GM21390 (cell line): ENCODE results near the gene TCF7L1.

Experiments used
- ATAC-seq: cut with Tn5 transposase; IDR thresholded peaks from one replicate; pipeline ENCODE4 v1.9.1; 2021; ENCODE audit not compliant: unreplicated experiment

Gene TCF7L1

GRCh38 chr2:85162746-85163301 lies 29.6 kb downstream of the TCF7L1 start:
- no peak for ATAC-seq

- ATAC-seq, result no peak
These were observed 30.5 kb downstream of the TCF7L1 start for GRCh38 chr2:85163675-85164074.

- ATAC-seq, result no peak
These were observed 31.0 kb downstream of the TCF7L1 start for GRCh38 chr2:85164145-85164569.

- ATAC-seq, result no peak
These were observed 32.0 kb downstream of the TCF7L1 start for GRCh38 chr2:85165088-85165690.

GRCh38 chr2:85166021-85166420 lies 32.8 kb downstream of the TCF7L1 start:
- no peak for ATAC-seq

GRCh38 chr2:85167479-85167878 lies 34.3 kb downstream of the TCF7L1 start:
- no peak for ATAC-seq

GRCh38 chr2:85168942-85169341 lies 35.8 kb downstream of the TCF7L1 start:
- ATAC-seq, result no peak

- ATAC-seq, result no peak
These were observed 36.4 kb downstream of the TCF7L1 start for GRCh38 chr2:85169581-85169980.

GRCh38 chr2:85170938-85171475 lies 37.8 kb downstream of the TCF7L1 start:
- no peak for ATAC-seq

- ATAC-seq, result no peak
These were observed 38.7 kb downstream of the TCF7L1 start for GRCh38 chr2:85171916-85172315.

GRCh38 chr2:85173909-85174308 lies 40.7 kb downstream of the TCF7L1 start:
- no peak for ATAC-seq

GRCh38 chr2:85174943-85175342 lies 41.8 kb downstream of the TCF7L1 start:
- ATAC-seq, result no peak

GRCh38 chr2:85175369-85176299 lies 42.4 kb downstream of the TCF7L1 start:
- ATAC-seq, result no peak

GRCh38 chr2:85177031-85177824 lies 44.0 kb downstream of the TCF7L1 start:
- ATAC-seq, result no peak

GRCh38 chr2:85178154-85178553 lies 45.0 kb downstream of the TCF7L1 start:
- ATAC-seq, result no peak

GRCh38 chr2:85178980-85179411 lies 45.8 kb downstream of the TCF7L1 start:
- ATAC-seq, result no peak

- no peak for ATAC-seq
These were observed 46.3 kb downstream of the TCF7L1 start for GRCh38 chr2:85179541-85179940.

GRCh38 chr2:85180322-85181133 lies 47.3 kb downstream of the TCF7L1 start:
- ATAC-seq, result no peak

- no peak for ATAC-seq
These were observed 48.0 kb downstream of the TCF7L1 start for GRCh38 chr2:85181134-85181631.
